ENCODE data around the gene TIAM2. TPM values are rescaled to one million over a fixed set of nuclear protein-coding genes. Genes with fewer than 3 reads are reported as not detected.

Gene TIAM2
- total RNA-seq, 4 donors from 2014 or later: 4.2 to 12.7 (median 7.5) TPM

DNA sequence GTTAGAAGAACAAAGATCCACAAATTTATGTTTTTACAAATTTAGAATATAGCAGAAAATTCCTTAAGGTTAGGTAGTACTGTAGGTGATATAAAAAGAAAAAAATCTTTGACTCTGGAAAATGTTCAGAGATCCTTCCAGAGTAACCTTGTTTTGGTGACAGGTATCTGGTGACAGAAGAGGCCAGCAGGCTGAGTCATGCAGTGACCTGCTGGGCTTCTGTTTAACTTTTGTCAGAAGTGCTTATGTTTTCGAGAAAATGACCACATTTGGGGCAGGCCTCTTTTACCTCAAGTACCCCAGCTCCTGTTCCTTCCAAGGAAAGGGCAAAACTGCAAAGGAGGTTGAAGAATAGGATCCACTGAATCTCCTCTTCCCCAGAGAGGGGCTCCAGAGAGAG lies 258.2 kb downstream of the TIAM2 start:
- 57 to 80% methylated on average over 1 of the region's 1 CpG for WGBS, 2 donors (ENCODE audit: low coverage in 1 of 2)
- TF ChIP-seq, protein P1, sequence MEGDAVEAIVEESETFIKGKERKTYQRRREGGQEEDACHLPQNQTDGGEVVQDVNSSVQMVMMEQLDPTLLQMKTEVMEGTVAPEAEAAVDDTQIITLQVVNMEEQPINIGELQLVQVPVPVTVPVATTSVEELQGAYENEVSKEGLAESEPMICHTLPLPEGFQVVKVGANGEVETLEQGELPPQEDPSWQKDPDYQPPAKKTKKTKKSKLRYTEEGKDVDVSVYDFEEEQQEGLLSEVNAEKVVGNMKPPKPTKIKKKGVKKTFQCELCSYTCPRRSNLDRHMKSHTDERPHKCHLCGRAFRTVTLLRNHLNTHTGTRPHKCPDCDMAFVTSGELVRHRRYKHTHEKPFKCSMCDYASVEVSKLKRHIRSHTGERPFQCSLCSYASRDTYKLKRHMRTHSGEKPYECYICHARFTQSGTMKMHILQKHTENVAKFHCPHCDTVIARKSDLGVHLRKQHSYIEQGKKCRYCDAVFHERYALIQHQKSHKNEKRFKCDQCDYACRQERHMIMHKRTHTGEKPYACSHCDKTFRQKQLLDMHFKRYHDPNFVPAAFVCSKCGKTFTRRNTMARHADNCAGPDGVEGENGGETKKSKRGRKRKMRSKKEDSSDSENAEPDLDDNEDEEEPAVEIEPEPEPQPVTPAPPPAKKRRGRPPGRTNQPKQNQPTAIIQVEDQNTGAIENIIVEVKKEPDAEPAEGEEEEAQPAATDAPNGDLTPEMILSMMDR (IDR thresholded peaks at IDR 0.05): no peak
- TF ChIP-seq EP300 (IDR thresholded peaks at IDR 0.05; ENCODE audit: low read depth) (no peak), POLR2A (IDR thresholded peaks at IDR 0.05) (no peak), POLR2AphosphoS5 (IDR thresholded peaks at IDR 0.05) (no peak)
- no peak for DNase-seq
- Histone ChIP-seq H3K4me3 (no peak overlapping the region), H3K9me3 (no peaks in the 10 kb centered on the region), H3K36me3 (peaks cover 0 to 16% (median 3%) of the 10 kb centered on the region in 4 donors), H3K27me3 (no peaks in the 10 kb centered on the region), H3K4me1 (no peaks in the 10 kb centered on the region), H3K27ac (no peak overlapping the region)
- intact Hi-C loops (cut with DNase I; ENCODE audit: low total_unique reads) (loop anchor here (5.0 kb wide), 1 partner anchor 76 kb away; no protein-coding TSS in a partner anchor), in situ Hi-C loops (cut with MboI; ENCODE audit: low pct_ligation_motif_present in 1 of 4, low pct_unique_long_range_greater_than_20kb in 1 of 4, low sequenced_read_pairs in 3 of 4) (loop anchor here in 1 of 4 donors (25.0 kb wide), 1 partner anchor 316 kb away; no protein-coding TSS in a partner anchor)

DNA sequence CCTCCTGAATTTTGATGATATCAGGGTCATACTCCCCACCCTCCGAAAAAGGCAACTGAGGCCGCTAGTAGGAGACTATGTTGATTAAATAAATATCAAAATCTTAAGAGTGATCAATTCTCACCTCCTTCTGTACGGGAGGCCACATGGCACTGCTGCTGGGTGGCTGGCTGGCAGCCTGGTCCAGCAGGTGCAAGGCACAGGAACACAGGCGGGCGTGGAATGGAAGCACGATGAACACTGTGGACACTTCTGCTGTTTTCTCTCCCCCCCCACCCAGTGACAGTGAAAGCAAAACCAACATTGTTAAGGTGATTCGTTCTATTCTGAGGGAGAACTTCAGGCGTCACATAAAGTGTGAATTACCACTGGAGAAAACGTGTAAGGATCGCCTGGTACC lies 259.0 kb downstream of the TIAM2 start:
- TF ChIP-seq POLR2AphosphoS5 (IDR thresholded peaks at IDR 0.05): no peak
- TF ChIP-seq, protein P1 (IDR thresholded peaks at IDR 0.05): no peak
- no peak for TF ChIP-seq POLR2A (IDR thresholded peaks at IDR 0.05)
- no peak for TF ChIP-seq EP300 (IDR thresholded peaks at IDR 0.05; ENCODE audit: low read depth)
- no peak for DNase-seq
- Histone ChIP-seq H3K27ac (no peak overlapping the region), H3K36me3 (peaks cover 0 to 20% (median 3%) of the 10 kb centered on the region in 4 donors), H3K27me3 (no peaks in the 10 kb centered on the region), H3K4me3 (no peak overlapping the region), H3K4me1 (no peaks in the 10 kb centered on the region), H3K9me3 (no peaks in the 10 kb centered on the region)
- WGBS, 2 donors (ENCODE audit: low coverage in 1 of 2): 73 to 86% methylated on average over 9 to 10 of the region's 10 CpGs
- in situ Hi-C loops (cut with MboI; ENCODE audit: low pct_ligation_motif_present in 1 of 4, low pct_unique_long_range_greater_than_20kb in 1 of 4, low sequenced_read_pairs in 3 of 4) (loop anchor here in 1 of 4 donors (25.0 kb wide), 1 partner anchor 317 kb away; no protein-coding TSS in a partner anchor), intact Hi-C loops (cut with DNase I; ENCODE audit: low total_unique reads) (loop anchor here (5.0 kb wide), 1 partner anchor 77 kb away; no protein-coding TSS in a partner anchor)

GRCh38 chr6:155256122-155256795 lies 261.1 kb downstream of the TIAM2 start:
- H3K4me1 ChIP-seq: peaks cover 0 to 3% (median 0%) of the 10 kb centered on the region in 4 donors
- H3K36me3 ChIP-seq: peaks cover 0 to 26% (median 3%) of the 10 kb centered on the region in 4 donors
- no peaks in the 10 kb centered on the region for H3K27me3 ChIP-seq
- in situ Hi-C loops (cut with MboI; ENCODE audit: low pct_ligation_motif_present in 1 of 4, low pct_unique_long_range_greater_than_20kb in 1 of 4, low sequenced_read_pairs in 3 of 4) (loop anchor here in 1 of 4 donors (25.0 kb wide), 1 partner anchor 319 kb away; no protein-coding TSS in a partner anchor), intact Hi-C loops (cut with DNase I; ENCODE audit: low total_unique reads) (no loop called here)
- no peak for TF ChIP-seq POLR2A (IDR thresholded peaks at IDR 0.05)
- no peak for TF ChIP-seq EP300 (IDR thresholded peaks at IDR 0.05; ENCODE audit: low read depth)
- TF ChIP-seq, protein P1 (IDR thresholded peaks at IDR 0.05): no peak
- TF ChIP-seq POLR2AphosphoS5 (IDR thresholded peaks at IDR 0.05): no peak
- no peak overlapping the region for H3K4me3 ChIP-seq
- H3K9me3 ChIP-seq: no peaks in the 10 kb centered on the region
- WGBS, 2 donors (ENCODE audit: low coverage in 1 of 2): 78 to 80% methylated on average over 1 to 13 of the region's 13 CpGs
- DNase-seq: no peak
- no peak overlapping the region for H3K27ac ChIP-seq

DNA sequence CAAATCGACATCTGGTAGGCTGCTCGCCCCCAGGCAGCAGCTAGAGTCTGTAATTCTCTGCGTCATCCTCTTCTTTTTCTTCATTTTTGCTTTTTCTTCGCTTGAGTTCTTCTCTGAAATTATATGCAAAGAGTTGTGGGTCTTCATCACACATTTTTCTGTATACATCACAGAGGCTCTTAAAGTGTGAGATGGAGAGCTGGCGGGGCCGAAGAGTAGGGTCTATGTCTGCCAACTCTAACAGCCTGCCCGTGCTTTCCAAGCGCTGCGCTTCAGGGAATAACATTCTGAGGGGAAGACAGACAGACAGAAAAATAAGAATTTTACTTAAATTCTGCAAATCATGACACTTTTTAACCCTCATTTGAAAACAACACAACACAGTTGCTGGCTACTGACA lies 262.7 kb downstream of the TIAM2 start:
- no peaks in the 10 kb centered on the region for H3K9me3 ChIP-seq
- 89 to 97% methylated on average over 9 of the region's 9 CpGs for WGBS, 2 donors (ENCODE audit: low coverage in 1 of 2)
- intact Hi-C loops (cut with DNase I; ENCODE audit: low total_unique reads) (no loop called here), in situ Hi-C loops (cut with MboI; ENCODE audit: low pct_ligation_motif_present in 1 of 4, low pct_unique_long_range_greater_than_20kb in 1 of 4, low sequenced_read_pairs in 3 of 4) (loop anchor here in 1 of 4 donors (25.0 kb wide), 1 partner anchor 320 kb away; no protein-coding TSS in a partner anchor)
- H3K4me3 ChIP-seq: no peak overlapping the region
- peaks cover 0 to 3% (median 0%) of the 10 kb centered on the region in 4 donors for H3K4me1 ChIP-seq
- DNase-seq: no peak
- H3K36me3 ChIP-seq: peaks cover 0 to 26% (median 3%) of the 10 kb centered on the region in 4 donors
- TF ChIP-seq, protein P1 (IDR thresholded peaks at IDR 0.05): no peak
- TF ChIP-seq POLR2A (IDR thresholded peaks at IDR 0.05) (no peak), POLR2AphosphoS5 (IDR thresholded peaks at IDR 0.05) (no peak), EP300 (IDR thresholded peaks at IDR 0.05; ENCODE audit: low read depth) (no peak)
- no peak overlapping the region for H3K27ac ChIP-seq
- no peaks in the 10 kb centered on the region for H3K27me3 ChIP-seq

Measured in transverse colon (tissue), 4 donors.